Measurements from ENCODE around the gene PNMA1.

The PNMA1 gene, protein sequence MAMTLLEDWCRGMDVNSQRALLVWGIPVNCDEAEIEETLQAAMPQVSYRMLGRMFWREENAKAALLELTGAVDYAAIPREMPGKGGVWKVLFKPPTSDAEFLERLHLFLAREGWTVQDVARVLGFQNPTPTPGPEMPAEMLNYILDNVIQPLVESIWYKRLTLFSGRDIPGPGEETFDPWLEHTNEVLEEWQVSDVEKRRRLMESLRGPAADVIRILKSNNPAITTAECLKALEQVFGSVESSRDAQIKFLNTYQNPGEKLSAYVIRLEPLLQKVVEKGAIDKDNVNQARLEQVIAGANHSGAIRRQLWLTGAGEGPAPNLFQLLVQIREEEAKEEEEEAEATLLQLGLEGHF

DNA sequence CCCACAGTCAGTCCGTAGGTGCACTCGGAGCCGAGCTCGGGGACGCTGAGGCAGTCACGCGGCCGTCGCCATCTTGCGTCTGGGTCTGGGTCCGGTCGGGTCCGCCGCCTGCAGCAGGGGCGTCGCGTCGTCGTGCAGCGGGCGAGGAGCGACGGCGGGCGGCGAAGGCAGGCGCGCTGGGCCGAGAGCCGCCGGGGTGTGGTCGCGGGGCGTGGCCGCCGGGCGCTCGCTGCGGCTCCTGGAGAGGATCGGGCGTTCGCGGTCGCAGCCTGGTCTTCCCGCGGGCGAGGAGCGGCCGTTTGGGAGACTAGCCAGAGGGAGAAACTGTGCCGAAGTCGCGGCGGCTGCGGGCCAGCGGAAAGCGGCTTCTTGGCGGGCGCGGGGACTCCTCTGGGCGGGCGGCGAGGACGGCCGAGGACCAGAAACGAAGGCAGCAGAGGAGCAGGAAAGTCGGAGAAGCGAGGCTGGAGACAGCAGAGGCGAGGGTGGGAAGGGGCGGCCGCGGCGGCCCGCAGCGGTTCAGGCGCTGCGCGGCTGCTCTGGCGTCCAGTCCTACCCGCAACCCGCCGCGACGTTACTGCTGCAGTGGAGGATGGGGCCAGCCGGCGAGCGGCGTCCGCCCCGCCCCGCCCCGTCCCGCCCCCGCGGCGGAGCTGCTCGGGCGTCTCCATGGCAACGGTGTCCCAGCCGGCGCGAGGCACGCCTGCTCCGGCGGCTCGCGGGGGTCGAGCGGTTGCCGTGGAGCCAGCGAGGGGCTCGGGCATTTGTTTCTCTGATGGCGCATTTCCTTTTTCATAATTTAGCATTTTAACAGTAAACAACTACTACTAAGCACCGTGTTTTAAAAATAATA is at the start of gene PNMA1:
Gene PNMA1 (minus strand): TSS at position 582 of the 853 bp plus-strand sequence. CDS start 745 bp downstream, outside the sequence.
- peak; percentile 88 for DNase-seq

DNA sequence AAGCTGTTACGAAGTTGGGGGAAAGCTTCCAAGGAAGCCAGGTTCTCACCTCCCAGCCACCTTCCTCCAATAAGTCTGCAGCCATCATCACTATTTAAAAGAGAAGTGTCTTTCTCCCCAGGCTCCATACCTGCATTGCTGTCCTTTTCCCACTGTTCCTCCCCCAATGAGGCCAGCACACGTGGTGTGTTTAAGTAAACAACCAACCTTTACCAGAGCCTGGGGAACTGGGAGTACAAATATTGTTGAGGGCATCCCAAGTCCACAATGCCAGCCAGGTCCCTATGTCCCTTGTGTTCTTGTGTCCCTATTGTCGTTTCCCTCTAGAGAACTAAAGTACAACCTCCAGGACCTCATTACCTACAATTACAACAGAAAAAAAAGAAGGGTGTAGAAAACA is 49.2 kb upstream of the PNMA1 start:
- no peak for DNase-seq

DNA sequence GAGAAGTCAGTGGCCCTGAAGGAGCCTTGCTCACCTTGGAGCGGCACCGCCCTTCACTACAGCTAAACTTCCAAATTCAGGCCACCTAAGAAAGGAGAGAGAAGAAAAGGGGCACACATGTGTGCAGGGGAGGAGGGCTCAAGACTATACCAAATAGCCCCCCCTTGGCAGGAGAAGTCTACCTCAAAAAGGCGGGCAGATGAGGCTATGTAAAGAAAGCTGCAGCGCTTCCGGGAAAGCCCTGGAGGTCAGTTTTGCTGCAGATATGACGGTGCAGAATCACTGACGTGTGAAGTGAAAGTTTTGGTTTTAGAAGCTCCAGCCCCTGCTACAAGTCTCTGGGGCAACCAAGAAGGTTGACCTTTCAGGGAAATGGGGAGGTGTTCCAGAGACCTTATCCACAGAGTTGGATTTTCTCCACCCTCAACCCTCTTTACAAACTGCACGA is 48.2 kb upstream of the PNMA1 start:
- peak; percentile 31 for DNase-seq

DNA sequence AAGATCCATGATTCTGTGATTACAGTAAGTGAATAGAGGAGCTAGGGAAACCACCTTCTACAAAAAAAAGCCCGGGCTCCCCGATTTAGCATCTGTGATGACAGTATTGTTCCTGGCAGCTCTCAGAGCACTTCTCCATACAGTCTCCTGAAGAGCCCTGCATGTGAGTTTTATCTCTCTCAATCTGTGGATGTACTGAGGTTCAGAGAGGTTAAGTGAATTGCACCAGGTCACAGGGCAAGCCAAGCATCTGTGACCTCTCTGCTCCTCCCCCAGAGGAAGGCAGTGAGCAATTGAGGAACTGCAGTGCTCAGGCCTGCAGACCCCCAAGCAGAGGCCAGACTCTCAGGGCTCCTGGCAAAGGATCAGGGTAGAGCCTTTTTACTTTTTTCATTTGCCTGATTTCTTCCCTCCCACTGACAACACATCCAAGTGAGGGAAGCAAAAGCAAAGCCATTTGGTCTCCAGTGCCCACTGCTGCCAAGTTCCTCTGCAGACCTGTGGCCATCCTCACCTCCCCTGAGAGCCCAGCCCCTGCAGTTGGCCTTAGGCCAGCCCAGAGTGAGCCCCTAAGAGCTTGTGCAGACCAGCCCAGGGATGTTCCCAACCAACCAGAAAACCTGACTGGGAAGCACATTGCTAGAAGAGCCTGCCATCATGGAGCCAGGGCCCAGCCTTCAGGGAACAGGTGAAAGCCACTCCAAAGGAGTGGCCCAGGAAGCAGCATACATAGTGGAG is 47.6 kb upstream of the PNMA1 start:
- no peak for DNase-seq

DNA sequence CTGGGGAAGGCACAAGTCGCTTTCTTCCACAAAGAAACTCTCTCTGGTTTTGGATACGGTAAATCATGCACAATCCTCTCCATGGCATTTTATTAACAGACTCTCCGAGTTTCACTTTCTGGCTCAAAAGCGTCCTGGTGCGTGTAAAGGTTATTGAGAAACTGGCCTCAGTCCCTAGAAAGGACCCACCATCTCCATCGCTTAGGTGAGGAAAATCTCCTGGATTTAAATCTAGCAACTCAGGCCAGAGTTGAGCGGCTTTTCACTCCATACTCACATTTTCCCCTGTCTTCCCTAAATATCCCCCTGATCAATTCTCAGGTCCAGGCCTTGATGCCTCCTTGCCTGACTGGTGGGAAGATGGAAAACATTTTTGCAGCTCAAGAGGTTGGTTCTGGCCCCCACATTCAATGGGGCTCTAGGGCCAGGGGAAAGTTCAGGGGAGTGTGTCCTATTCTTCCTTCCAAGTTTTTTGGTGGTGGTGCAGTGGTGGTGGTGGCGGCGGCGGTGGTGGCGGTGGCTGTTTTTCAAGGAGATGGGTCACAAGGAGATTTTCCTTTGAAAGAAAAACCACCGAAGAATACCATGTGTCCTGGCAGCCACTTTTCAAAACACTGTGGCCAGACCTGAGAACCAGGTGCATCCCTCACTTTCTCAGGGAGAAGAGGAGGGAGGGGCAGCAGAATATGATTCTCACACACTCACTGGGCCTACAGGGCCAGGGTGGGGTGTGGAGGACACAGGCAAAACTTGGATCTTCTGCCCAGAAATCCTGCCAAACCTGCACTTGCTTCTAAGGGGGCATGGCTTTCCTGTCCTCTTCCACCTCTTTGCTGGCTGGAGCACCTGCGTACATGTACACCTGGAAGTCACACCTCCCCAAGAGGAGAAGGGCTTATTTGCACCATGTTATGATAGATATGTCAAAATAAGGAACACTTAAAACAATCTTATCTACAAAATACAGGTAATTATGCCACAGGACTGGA is 46.7 kb upstream of the PNMA1 start:
- no peak for DNase-seq

DNA sequence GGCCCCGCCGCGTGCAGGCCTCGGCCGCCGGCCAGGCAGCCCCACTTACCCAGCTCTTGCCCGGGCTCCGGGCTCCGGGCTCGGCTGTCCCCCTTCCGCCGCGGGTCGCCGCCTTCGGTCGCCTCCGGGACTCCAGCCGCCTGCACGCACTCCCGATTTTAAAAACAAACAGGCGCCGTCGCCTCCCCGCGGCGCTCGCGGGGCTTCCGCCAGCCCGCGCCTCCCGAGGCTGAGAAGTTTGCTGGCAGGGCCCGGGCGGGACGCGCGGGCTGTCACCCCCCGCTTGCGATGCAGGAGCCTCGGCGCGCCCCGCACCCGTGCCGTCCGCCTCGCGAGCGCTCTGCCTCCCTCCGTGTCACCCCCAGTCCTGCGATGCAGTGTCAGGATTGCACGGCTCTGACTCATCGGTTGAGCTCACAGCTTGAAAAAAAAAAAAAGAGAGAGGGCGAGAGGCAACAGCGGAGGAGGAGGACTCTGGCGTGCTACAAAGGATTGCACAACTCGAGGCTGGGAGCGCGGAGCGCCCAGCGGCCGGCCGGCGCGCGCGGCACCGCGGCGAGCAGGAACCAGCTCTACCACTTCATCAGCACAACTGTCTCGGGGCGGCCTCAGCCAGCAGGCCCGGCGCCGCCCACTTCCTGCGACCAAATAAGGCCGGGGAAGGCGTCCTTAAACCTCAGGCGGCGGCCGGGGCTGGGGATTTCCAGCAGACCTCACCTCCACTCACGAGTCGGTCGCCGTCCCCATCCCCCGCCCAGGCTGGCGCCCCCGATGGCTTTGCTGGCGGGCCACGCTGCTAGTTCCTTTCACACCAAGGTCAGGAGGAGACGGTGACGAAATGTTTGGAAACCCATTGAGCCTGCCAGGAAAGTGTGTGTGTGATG is 45.8 kb upstream of the PNMA1 start:
- peak; percentile 97 for DNase-seq

DNA sequence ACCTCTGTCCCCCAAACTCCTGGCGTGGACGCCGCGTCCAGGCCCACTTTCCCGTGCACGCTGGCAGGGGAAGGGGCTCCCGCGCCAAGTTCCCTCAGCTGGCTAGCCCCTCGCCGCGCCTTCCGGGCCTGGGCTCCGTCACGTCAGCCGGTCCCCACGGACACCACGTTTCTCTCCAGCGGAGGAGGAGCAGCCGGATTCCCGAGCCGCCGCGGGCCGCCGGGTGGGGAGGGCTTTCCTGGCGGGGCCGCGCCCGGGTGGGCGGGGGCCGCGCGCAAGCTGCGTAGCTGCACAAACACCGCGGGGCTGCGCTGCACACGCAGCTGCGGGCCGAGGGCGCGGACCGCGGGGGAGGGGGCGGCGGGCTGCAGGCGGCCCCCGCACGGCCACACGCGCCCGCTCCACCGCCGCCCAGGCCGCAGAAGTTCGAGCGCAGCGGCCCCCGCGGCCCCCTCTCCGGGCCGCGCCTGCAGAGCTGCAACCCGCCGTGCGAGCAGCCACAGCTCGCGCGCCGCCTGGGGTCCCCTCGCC is 45.1 kb upstream of the PNMA1 start:
- DNase-seq, result peak; percentile 73

DNA sequence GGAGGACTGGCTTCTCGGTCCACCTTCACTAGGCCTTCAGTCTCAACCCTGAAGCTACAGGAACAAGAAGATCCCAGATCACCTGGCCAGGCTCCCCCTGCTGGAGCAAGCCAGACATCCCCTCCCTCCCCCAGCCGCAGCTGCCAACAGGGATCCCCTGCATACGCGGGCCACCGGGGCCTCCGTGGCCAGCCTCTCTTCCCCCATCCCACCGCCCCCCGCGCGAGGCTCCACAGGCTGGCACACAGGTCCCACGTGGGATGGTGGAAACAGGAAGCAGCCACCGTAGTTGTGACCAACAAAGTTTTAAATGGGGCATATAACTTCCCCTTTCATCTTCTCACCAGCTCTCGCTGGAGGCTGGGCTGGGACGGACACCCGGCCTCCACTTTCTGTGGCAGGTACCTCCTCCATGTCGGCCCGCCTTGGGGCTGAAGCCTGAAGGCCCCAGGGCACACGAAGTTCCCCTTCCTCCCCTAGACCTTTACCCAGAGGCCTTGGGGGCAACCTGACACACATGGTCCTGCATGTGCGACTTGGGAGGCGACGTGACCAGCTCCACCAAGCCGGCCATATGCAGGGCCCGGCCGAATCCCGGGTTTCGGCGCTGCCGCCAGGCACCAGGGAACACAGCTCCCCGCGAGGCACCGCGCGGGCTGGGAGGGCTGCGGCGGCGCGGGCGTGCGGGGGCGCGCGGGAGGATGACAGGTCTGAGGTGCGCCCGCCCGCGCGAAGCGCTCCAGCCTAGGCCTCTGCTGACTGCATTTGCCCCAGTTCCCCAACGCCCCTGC is 44.4 kb upstream of the PNMA1 start:
- DNase-seq, result peak; percentile 80

DNA sequence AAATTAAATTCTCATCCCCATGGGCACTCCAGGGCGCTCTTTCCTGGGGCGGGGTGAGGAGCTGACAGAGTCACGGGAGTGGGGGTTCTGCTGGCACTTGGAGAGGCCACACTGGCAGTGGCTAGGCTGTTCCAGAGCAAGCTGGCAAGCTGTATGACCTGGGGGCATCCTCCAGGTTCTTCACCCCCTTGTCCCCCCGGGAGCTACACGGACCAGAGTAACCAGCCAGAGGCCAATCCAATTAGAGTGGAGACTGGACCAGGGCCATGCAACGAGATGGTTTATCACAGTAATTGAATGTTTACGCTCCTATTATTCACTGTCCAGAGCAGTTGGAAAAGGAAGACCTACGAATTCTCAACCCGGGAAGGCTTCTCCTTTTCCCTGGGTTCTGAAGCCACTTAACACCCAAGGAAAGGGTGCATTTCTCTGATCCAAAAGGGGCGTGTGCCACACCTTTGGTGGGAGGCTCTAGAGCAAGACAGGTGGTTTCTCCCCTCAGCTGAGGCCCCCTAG is 43.8 kb upstream of the PNMA1 start:
- no peak for DNase-seq

DNA sequence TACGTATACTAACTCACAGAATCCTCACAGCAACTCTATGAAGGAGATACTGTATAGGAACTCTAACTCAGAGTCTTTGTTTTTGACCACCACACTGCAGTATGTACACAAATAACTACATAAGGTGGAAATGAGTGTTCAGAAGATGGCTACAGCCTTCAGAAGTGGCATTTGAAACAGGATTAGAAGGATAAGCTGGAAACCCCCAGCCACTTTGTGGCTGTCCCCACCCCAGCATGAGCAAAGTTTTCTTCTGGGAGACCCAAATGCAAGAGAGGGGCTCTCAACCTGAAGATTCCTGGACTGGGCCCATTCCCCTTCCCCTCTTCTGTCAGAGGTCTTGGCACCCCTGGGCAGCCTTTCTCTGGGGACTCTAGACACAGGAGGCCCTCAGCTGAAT is 43.2 kb upstream of the PNMA1 start:
- DNase-seq, result no peak

DNA sequence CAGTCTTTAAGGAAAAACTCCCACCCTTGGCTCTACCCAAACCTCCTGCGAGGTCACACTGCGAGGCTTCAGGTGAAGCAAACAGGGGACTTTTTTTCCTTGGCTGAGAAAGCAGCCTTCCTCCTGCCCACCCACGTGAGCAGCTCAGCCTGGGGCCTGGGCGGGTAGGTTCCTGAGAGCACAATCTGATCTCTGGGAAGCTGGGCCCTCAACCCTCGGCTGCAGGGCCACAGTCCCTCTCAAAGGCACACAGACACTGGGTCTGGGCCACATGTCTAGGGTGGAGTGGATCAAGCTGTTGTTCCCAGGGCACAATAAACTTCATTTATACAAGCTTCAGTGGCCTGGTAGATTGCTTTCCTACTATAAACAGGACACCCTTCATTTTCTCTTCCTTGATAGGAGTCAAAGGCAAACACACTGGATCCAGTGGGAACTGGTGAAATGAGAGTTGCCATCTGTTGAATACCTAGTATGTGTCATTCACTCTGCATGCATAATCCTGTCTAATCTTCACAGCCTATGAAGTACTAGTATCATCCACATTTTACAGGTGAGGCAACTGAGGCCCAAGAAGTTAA is 41.3 kb upstream of the PNMA1 start:
- DNase-seq, result no peak

DNA sequence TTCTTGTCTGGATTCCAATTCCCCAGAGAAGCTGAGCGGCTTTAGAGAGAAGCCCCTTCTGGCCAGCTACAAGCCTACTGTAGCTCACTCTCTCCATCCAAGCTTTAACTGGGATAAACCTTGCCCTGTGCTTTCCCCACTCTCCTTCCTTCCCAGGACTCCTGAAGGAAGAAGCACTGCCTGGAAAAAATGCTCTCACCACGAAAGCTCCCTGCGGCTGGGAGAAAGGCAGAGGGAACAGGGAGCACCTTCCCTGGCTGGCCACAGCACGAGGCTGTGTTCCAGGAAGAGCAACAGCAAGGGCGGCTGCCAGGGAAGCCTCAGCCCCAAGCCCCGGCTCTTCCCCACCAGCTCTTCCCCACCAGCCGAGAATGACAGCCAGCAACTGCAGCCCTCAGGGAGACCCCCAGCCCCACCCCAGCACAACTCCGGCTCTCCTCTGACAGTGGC is 40.8 kb upstream of the PNMA1 start:
- DNase-seq, result no peak

DNA sequence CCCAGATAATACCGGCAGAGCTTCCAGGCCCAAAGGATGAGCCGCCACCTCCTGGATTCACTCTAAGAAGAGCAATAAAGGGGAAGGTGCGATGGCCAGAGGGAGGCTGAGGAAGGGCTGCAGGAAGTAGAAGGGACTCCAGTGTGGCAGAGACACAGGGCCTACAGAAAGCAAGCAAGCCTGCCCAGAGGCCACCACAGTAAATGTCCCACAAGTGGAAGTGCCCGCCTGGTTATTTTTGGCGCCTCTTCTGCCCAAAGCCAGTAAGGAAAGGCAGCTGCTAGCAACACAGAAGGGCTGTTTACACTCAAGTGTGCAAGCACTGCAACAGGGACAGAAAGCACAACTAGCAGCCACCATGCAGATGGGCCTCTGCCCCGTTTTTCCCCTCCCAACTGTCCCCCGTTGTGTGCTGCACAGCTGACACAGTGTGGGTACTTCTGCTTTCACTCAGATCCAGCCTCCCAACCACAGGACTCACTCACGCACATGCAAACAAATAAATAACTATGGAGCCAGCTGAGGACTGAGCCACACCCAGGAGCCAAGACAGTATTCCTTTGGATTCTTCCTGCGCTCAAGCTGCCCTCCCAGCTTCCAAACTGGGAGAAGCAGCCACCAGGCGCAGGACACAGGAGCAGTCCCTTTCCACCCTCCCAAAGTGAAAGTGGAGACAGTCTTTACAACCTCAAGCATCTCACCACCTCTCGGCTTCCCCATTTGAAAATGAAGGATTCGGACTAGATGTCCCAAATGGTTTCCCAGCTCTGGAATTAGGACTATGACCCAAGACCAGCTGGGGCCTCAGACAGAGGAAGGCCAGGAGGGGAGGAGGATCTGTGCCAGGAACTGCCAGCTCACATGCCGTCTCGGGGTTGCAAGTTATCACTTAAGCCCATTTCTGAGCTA is 40.0 kb upstream of the PNMA1 start:
- DNase-seq, result peak; percentile 50

DNA sequence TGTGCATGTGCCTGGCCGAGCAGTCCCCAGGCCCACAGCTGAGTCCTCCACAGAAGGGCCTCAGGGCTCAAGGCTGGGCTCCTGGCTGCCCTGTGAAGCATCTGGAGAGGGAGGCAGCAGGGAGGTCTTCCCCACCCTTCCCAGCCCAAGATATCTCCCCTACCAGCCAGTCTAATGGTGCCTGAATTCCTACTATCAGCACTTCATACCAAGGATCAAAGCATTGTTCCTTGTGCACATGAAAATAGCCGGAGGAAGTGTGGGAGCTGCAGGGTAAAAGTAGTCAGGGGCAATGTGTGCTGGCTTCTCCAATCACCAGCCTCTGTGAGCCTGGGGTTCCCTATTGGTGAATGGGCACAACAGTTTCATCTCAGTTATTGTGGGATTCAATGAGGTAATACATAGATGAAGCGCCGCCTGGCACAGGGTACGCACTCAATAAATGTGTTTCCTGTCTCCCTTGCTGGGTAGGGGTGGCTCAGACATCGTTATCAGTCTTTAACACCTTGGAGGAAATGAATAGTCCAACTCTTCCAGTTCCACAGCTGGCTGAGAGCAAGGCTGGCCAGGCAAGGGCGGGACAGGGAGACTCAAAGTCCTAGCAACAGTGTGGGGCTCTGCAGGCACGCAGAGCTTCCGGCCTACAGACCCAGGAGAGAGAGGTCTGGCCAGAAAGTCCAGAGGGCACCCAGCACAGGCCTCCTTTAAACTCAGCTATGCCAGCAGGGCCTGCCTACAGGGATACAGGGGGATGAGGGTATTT is 39.1 kb upstream of the PNMA1 start:
- peak; percentile 67 for DNase-seq

DNA sequence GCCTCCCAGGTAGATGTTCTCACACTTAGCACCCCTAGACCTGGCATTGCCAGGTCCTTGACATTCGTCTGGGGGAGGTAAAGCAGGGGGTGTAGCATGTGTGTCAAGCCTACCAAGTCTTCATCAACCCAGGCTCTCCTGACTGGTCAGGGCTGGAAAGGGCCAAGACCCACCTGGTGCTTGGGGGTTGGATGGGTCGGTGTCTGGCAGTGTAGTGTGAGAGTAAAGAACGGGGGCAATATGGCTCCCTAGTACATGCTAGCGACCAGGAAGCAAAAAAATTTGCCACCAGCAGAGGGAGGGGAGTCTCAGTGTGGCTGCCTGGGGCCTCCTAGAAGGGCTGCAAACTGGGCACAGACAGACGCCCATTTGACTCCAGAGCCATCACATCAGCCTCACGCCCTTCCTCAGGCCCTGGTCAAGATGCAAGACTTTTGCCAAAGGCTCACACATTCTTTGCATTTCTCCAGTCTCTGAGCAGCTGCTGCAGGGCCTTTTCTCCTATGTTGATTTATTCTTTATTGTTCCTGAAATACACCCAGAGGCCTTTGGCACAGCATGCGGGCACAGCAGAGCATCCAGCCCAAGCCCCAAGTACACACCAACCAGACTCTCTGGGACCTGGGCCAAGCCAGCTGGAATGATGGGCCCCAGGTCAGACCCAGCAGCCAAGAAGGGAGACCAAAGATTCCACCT is 38.3 kb upstream of the PNMA1 start:
- DNase-seq, result peak; percentile 66

DNA sequence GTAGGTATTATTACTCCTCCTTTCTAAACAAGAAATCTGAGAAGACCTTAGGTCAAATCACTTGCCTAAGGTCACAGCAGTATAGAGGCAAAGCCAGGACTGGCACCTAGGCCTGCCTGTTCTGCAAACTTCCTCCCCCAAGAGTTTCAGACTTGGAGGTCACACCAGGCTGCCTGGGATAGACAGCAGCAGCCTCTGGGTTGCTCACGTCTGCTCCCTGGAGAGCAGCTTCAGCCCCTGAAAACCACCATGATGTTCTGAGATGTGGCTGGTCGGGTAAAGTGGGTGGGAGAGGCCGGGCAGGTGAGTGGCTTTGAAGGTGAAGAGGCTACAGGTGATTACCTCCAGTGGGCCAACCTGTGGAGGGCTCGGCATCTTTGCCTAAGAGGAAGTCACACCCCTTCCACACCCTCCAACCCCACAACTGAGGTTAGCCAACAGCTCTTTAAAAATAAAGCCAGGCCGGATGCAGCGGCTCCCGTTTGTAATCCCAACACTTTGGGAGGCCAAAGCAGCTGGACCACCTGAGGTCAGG is 37.0 kb upstream of the PNMA1 start:
- no peak for DNase-seq
